Astrocyte (in vitro differentiated cells and primary cell): ENCODE measurements around the gene TGFB1.

ENCODE experiments used
- EZH2 ChIP-seq: IDR thresholded peaks from 2 replicates; pipeline ENCODE4 v1.6.1; 2012; ENCODE audit warnings: mild to moderate bottlenecking, low read length, inconsistent platforms; ENCODE audit not compliant: insufficient read depth
- TF ChIP-seq, protein P1 (sequence below): IDR thresholded peaks from 2 replicates; pipeline ENCODE4 v1.5.1; 2011; ENCODE audit warnings: low read depth, mild to moderate bottlenecking, inconsistent platforms, low read length, moderate library complexity; ENCODE audit not compliant: insufficient read depth

GRCh38 chr19:41321204-41321599 lies 32.5 kb downstream of the TGFB1 start:
- TF ChIP-seq, protein P1, sequence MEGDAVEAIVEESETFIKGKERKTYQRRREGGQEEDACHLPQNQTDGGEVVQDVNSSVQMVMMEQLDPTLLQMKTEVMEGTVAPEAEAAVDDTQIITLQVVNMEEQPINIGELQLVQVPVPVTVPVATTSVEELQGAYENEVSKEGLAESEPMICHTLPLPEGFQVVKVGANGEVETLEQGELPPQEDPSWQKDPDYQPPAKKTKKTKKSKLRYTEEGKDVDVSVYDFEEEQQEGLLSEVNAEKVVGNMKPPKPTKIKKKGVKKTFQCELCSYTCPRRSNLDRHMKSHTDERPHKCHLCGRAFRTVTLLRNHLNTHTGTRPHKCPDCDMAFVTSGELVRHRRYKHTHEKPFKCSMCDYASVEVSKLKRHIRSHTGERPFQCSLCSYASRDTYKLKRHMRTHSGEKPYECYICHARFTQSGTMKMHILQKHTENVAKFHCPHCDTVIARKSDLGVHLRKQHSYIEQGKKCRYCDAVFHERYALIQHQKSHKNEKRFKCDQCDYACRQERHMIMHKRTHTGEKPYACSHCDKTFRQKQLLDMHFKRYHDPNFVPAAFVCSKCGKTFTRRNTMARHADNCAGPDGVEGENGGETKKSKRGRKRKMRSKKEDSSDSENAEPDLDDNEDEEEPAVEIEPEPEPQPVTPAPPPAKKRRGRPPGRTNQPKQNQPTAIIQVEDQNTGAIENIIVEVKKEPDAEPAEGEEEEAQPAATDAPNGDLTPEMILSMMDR = no peak
- no peak for TF ChIP-seq EZH2
